ELR (cell line): Measurements from ENCODE around the gene SRSF3.
A peak's percentile ranks its signal among the peaks of the same experiment; 100 is the strongest.
"Not testable (repeated sequence)": the region's sequence is repeated elsewhere in the genome, so short reads cannot be mapped to it uniquely, and the experiment has no call there.

Experiments used
- DNase-seq: peaks from one replicate; pipeline ENCODE4 v3.0.0-alpha.2; 2015; ENCODE audit warnings: low read depth

Gene SRSF3

DNA sequence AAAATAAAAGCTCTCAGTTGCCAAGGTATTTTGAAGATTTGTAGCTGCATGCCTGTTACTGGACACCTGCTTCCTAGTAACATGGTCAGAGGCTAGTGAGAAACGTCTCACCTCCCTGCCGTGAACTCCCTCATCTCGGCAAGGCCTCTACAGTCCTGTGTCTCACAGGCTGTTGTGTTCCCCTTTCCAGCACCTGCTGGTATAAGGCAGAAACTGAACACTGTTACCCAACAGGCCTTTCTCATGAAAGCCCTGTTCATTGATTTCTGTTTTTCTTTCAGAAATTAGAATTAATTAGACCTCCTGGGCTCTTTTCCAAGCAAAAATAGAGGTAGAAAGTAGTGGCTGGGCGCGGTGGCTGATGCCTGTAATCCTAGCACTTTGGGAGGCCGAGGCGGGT is 17.6 kb upstream of the SRSF3 start:
- DNase-seq, result no peak

DNA sequence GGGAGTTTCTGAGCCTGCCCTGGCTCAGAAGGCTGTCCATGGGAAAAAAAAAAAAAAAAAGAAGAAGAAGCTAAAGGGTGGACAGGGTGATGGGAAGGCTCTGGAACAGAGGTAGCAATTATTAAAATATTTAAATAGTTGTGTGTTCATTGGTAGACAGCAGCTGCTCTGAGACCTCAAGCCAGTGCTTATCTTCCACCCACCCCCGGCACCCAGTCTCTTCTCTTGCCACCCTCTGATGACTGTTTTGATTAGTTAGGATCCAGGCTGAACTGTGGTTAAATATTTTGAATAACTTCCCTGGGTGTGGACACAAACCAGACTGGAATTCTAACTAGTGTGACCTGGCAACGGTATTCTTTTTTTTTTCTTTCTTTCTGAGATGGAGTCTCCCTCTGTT is 16.9 kb upstream of the SRSF3 start:
- peak; percentile 94 for DNase-seq

DNA sequence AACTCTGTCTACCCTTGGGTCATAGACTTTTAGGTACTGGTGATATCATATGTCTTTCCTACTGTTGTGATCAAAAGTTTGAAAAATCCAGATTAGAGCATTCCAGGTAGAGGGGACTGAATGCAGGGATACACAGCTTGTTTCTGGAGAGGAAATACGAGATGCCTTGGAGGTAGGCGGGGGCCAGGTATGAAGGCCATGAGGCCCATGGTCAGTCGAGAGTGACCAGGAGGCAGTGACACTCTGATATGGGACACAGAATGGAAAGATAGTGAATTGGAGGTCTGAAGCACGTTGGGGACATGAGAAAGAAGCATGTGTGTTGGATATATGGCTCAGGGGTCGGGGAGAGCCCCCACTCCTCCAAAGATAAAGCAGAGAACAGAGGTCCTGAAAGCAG is 16.1 kb upstream of the SRSF3 start:
- DNase-seq, result no peak

DNA sequence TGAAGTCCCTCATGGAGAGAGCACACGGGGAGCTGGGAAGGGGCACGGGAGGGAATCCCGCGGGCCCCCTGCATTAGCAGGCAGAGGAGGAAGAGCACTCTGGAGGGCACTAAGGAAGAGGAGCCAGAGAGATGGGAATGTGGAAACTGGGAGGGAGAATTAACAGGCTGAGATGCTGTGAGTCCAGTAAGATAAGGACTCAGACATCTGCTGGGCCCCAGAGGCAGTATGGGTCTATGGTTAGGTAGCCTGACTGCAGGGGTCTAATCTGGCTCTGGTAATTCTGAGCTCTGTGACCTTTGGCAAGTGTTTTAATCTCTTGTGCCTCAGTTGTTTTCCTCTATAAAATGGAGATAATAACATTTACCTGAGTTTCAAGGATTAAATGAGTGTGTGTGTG is 15.7 kb upstream of the SRSF3 start:
- no peak for DNase-seq

DNA sequence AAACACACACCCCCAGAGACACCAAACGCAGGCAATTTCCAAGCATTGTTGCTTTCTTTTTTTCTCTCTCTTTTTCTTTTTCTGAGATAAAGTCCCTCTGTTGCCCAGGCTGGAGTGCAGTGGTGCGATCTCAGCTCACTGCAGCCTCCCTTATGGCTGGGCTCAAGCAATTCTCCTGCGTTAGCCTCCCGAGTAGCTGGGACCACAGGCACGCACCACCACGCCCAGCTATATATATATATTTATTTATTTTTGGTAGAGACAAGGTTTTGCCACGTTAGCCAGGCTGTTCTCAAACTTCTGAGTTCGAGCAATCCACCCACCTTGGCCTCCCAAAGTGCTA is 14.0 kb upstream of the SRSF3 start:
- no peak for DNase-seq

DNA sequence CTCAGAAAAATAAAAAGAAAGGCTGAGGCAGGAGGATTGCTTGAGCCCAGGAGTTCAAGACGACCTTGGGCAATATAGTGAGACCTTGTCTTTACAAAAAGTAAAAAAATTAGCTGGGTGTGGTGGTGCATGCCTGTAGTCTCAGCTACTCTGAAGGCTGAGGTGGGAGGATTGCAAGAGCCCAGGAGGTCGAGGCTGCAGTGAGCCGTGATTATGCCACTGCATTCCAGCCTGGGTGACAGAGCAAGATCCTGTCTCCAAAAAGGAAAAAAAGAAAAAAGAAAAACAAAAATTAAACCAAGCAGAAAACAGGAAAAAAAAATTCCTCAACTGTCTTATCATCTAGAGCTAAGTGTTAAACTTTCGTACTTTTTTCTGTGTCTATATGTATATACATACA is 12.4 kb upstream of the SRSF3 start:
- no peak for DNase-seq

DNA sequence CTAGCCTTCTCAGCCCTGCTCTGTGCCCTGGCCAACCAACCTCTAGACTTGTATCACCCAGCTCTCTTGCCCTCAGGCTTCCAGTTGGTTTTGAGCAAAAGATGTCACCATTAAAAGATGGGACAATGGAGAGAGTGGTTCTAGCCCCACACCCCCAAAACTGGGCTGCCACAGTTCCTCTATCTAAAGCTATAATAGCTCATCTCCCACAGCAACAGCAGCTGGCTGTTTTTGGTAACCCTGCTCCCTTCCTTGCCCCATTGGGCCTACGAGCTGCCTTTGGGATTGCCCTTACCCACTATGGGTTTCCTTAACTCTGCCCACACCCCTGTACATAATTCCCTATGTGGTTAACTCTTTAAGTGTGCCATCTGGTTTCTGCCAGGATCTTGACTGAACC is 7.6 kb upstream of the SRSF3 start:
- no peak for DNase-seq

DNA sequence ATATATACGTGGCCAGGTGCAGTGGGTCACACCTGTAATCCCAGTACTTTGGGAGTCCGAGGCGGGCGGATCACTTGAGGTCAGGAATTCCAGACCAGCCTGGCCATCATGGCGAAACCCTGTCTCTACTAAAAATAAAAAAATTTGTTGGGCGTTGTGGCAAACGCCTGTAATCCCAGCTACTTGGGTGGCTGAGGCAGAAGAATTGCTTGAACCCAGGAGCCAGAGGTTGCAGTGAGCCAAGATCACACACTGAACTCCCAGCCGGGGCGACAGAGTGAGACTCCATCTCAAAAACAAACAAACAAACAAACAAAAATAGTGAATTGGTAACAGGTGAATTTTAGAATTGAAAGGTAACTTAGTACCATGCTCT is 5.1 kb upstream of the SRSF3 start:
- DNase-seq, result not testable (repeated sequence)

DNA sequence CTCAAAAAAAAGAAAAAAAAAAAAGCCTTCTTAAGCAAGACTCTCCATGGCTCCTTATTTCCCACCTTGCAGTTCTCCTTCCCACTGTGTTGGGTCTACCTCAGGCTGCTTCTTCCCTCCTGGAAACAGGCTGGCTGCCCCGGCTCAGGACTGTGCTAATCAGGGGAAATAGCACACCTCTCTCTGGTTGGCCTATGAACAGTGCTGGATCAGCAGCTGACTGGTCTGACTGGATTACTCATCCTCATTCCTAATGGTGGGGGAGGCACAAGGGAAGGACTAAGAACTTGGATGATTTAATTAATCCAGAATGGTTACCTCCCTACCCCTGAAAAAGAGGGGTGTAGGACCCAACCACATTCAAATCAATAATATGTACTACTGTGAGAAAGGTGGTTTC is 3.9 kb upstream of the SRSF3 start:
- peak; percentile 90 for DNase-seq

DNA sequence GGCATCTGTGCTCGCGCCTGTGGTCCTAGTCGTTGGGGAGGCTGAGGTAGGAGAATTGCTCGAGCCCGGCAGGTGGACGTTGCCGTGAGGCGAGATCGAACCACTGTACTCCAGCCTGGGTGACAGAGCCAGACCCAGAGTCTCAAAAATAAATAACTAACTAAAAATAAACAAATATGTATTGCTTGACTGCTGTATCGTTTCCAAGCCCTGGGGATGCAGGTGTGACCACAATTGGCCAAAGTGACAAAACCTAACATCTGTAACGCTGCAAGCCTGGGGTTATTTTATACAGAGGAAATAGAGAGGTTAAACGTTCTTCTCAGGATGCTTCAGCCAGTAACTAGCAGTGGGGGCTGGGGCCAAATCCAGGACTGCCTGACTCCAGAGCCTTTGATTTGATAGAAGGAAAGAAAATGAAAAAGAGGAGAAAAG is 1.9 kb upstream of the SRSF3 start:
- DNase-seq, result no peak

DNA sequence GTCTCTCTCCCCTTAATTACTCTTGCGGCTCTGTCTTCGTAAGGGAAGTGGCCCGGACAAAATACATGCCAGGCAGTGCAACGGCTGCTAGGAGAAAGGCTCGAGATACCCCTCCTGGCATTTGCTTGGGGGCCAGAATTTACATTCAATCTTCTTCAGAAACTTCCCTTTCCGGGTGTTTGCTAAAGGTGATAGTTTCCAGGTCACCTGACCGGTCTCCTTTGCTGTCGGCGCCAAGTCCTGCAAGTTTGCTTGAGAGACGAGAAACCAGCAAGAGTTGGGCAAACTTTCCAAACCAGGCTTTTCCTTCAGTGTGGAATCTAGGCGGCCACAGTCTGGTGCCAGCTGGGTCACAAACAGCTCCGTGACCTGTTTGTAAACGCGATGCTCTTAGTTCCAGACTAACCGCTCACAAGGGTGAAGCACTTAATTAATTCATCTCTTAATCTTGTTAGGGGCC is 563 bp upstream of the SRSF3 start:
- DNase-seq, result peak; percentile 57

DNA sequence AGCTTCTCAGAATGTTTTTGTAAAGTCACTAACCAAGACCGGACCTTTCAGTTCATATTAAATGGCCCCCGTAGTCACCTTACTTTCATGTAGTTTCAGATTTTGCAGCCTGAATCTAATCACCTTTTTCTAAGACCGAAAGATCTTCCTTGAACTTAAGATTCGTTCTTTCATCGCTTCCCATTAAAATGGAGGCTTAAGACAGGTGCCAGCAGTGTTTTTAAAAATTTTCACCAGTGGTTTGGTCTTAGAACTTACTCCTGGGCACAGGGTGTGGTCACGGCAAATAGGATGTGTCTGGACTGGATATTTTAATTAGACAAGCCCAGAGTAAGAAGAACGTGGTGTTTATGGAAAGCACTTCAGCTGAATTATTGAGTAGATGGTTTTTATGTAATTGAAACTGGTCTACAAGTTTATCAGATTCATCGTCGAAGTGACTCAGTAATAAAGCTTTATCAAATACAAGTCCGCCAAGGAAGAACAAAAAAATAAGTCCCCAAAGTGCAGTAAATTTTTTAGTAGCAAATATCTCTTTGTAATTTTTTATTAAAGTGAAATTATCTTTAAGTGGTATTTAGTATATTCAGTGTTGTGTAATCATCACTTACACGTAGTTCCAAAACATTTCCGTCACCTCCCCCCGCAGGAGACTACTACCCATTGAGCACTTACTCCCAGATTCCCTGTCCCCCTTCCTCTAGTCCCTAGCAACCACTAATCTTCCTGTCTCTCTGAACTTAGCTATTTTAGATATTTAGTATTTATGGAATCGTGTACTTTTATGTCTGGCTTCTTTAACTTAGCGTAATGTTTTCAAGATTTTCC is 868 bp downstream of the SRSF3 start:
- peak; percentile 71 for DNase-seq

DNA sequence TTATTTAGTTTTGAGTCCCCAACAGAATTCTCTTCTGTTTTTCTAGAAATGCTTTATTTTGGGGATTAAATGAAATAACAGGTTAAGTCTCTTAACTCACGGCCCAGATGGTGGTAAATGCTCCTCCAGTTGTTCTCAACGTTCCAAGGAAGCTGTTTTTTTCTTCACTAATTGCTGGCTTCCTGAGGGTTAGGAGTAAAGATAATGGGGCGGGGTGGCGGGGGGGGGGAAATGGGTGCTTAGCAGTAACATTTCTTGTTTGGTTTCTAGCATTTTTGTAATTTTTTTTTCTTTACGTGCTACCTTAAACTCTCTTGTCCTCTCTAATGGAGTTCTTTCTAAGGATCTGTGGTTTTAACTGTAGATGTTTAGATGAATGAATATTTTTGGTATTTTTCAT is 2.2 kb downstream of the SRSF3 start:
- DNase-seq, result peak; percentile 56

DNA sequence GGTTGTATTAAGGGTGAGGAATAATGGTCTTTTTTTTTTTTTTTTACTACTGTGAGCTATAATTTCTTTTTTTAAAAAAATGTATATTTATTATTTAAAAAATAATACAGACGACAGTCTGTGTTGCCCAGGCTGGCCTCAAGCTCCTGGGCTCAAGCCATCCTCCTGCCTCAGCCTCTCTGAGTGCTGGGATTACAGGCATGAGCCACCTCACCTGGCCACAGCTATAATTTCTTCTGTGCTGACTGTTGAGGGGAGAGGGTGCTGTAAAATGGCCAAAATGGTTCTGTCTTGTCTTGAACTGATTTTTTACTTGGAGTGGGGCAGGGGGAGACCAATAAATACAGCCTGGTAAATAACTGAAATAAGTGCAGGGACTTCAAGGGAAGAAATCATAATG is 3.6 kb downstream of the SRSF3 start:
- DNase-seq, result no peak

DNA sequence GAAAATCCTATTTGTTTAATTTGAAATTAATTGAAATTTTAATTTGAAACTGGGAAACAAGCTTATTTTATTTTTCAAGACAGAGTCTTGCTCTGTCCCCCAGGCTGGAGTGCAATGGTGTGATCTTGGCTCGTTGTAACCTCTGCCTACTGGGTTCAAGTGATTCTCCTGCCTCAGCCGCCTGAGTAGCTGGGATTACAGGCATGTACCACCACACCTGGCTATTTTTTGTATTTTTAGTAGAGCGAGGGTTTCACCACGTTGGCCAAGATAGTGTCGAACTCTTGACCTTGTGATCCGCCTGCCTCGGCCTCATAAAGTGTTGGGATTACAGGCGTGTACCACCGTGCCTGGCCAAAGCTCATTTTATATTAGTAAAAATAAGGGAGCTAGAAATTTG is 4.2 kb downstream of the SRSF3 start:
- DNase-seq, result no peak

DNA sequence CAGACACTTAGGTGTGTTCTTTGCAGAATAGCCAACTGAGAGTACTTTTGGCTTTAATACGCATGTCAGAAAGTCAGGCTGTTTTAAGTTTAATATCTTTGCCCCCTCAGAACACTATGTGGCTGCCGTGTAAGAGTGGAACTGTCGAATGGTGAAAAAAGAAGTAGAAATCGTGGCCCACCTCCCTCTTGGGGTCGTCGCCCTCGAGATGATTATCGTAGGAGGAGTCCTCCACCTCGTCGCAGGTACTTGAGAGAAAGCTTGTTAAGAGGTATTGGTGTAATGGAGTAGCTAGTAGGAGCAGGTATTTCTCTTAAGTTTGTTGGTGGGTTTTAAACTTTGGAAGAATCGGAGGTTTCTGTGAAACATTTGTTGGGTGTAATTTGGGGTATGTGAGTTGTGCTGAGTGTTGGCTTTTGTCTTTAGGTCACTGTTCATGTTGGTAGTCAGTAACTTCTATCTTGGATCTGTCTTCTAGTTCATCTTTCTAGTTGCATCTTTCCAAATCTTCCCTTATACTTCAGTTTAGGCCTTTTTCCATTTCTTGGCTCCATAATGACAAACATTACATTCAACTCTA is 4.7 kb downstream of the SRSF3 start:
- DNase-seq, result no peak

DNA sequence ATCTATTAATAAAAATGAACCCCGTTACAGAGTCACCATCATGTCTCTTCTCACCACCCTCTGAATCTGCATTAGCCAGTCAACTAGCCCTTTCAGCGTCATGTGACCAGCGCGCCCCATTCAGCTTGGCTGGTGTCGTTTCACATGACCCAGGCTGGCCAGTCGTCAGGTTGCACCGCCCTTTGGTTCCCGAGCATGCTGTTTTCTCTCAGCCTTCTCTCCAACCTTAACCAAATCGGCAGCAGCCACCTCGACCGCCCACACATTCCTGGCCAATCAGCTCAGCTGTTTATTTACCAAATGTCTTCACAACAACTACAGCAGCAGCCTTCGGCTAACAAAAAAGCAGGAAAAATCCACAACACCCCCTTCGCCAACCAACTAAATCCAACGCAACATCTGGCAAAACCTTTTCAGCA is 5.6 kb downstream of the SRSF3 start:
- peak; percentile 53 for DNase-seq

DNA sequence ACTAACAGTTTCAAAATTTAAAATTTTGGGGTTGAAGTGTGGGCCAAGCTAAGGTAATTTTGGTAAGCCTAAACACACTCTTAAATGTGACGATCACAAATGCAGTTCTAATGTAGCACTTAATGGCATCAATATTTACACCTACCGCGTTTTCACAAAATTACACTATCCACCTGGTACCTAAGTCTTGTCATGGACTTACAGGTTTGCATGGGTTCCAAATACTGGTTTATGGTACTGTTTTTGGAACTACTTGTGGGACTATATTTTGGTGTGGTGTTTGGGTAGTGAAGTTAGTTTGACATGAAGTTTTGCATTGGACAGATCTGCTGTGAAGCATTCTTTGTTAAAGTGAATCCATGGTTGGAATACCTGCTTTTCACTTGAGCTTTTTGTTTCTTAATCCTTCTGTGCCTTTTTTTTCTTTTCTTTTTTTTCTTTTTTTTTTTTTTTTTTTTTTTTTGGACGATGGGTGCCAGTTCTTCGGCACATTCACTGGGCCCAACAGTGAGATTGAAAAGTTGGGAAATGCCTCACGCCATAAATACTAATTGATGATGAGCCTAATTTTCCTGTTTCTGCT is 6.5 kb downstream of the SRSF3 start:
- no peak for DNase-seq

DNA sequence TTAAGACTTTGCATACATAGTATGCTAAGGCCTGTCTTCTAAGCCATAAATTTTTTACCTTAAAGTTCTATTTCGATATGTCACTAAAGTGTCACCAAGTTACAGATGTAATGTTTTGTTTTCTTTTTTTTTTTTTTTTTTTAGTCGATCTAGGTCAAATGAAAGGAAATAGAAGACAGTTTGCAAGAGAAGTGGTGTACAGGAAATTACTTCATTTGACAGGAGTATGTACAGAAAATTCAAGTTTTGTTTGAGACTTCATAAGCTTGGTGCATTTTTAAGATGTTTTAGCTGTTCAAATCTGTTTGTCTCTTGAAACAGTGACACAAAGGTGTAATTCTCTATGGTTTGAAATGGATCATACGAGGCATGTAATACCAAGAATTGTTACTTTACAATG is 7.7 kb downstream of the SRSF3 start:
- not testable (repeated sequence) for DNase-seq

DNA sequence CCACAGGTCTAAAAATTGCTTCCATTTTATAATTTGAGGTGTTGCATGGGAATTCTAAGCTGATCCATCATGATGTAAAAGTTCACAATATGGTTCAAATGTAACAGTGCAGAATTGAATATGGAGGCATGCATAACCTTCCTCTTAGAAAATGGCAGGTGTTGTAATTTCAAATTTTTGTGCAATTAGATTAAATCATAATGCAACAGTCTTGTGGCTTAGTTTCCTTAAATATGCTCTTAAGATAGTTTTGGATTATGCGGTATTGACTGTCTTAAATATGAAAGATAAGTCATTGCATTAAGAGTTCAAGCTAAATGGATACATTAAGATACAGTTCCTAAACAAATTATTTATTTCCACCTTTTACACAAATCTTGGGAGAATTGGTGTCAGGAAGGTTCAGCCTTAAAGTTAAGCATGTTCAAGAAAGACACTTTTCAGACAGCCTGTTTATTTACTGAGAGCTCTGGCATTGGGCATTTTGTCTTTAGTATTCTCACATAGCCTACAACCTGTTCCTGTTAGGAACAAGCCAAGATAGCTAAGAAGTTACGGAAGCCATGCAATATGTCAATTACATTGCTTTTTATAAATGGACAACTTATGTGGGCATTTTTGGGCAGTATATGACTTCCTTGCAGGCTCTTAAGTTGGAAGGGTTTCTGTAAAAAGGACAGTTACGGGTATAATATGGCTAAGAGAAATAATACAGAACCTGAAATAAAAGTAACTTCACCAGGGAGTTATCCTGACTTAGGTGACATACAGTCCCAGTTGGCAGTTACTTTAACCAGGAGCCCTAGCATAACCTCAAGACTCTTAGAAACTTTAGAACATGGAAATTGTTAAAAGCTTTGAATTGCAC is 9.3 kb downstream of the SRSF3 start:
- DNase-seq, result no peak

DNA sequence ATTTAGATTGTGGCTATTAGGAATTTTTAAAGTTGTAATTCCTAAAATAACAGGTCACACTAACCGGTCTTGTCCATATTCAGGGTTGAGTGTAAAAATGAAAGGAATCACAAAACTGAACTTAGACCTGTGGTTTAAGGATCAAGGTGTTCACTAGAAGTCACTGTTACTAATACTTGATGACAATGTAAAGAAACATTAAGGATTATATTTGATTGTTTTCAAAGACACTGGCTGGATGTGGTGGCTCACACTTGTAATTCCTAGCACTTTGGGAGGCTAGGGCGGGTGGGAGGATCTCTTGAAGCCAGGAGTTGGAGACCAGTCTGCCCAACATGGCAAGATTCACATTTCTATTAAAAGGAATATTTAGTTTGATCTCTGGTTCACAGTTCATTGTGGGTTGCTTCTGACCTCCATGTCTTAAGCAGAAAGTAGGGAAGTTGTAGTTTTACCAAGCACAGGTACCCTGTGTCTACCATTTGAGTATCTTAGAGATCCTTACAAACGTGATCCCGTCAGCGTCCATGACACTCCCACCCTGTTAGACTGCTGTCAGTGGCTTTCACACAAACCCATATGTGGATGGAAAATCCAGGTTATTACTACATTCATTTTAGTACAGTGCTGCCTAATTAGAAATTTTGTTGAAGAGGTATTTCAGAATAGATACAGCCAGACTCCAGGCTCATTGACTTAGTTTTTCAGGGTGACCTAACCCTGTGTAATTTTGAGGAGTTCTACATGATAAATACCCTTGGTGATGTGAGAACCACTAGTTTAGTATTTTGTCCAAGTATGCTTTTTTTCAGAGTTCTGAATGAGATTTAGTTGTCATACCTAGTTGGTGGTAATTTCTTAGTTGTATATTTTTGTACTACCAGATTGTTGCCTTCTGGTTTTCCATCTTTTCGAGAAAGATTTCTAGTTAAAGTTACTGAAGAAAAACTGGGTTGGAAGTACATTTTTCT is 10.2 kb downstream of the SRSF3 start:
- DNase-seq, result no peak
